Measurements from ENCODE around the gene PDGFA.

Gene PDGFA

DNA sequence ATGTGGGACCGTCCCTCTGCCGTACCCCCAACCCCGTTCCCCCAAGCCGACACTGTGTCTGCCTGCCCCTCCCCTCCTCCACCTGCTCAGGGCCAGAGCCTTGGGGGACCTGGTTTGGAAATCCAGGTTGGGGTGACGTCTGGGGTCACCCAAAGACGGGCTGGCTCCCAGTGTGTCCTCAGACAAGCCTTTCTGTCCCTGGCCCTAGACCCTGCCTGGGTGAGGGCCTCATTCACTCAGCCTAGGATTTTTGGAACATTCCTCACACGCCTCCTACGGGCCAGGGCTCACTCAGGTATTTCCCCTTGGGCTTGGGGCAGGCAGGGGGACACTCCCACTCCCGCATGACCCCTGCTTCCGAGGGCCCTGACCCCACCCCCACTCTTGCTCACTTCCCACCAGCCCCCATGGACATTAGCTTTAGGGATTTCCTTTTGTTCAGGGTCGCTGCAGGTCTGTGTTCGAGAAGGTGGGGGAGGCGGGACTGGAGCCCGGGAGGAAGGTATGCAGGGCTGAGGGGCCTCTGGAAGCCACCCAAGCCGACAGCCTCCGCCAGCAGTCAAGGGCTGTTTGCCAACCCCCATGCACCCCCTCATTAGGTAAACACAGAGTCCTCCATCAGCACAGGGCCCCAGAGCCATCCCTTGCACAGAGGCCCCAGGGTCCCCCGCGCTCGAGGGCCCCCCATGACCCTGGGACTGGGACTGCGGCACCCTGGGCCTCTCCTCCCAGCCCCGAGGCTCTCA is 35.1 kb downstream of the PDGFA start:
- Histone ChIP-seq H3K36me3 (ENCODE audit: control insufficient read depth, insufficient read depth, low read length) (no peaks in the 10 kb centered on the region), H3K27ac (ENCODE audit: low read length) (no peak overlapping the region), H3K9me3 (ENCODE audit: control insufficient read depth, insufficient read depth, low read length) (no peaks in the 10 kb centered on the region), H3K4me1 (ENCODE audit: control insufficient read depth, insufficient read depth, low read length) (0 out of 2 replicates have a peak, but pooled peaks cover 4% of the 10 kb centered on the region), H3K4me3 (ENCODE audit: low read length) (no peak overlapping the region), H3K27me3 (ENCODE audit: control insufficient read depth, insufficient read depth, low read length) (no peaks in the 10 kb centered on the region)
- no peak for DNase-seq (ENCODE audit: low read depth, low spot score)
- no CpG with 5 or more reads among the region's 21 CpGs for WGBS (ENCODE audit: insufficient coverage, insufficient read length)

DNA sequence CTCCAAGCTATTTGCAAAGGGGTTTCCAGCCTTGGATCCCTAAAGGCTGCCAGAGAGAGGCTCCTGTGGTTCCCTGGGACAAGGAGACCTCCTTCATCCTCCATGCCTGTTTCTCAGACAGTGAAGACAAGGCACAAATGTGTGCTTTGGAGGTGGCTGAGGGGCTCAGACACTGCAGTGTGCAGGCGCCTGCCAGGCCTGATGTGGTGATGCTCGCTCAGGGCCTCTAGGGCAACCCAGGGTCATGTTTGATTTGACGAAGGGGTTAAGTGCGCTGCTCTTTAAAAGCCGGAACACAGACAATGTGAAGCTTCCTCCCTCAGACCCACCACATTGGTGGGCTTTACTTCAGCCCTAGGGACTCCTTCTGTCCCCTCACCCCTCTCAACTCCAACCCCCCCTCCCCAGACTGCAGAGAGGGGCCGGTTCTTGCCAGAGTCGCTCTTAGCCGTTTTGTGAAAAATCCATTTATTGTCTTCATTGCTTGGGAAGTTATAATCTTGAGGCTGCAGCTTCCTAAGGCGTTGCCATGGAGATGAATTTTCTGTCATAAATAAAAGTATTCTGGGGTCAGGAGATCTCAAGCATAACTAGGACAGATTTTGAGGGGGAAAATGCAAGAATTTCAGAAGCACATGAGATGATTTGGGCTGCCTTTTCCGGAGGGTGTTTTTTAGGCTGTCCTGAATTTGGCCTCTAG is 35.8 kb downstream of the PDGFA start:
- H3K27me3 ChIP-seq (ENCODE audit: control insufficient read depth, insufficient read depth, low read length), result no peaks in the 10 kb centered on the region; the same call in 1 of the 2 replicates
- no peaks in the 10 kb centered on the region for H3K36me3 ChIP-seq (ENCODE audit: control insufficient read depth, insufficient read depth, low read length)
- H3K9me3 ChIP-seq (ENCODE audit: control insufficient read depth, insufficient read depth, low read length), result no peaks in the 10 kb centered on the region
- DNase-seq (ENCODE audit: low read depth, low spot score), result no peak
- H3K4me3 ChIP-seq (ENCODE audit: low read length), result no peak overlapping the region
- H3K4me1 ChIP-seq (ENCODE audit: control insufficient read depth, insufficient read depth, low read length), result 0 out of 2 replicates have a peak, but pooled peaks cover 4% of the 10 kb centered on the region
- H3K27ac ChIP-seq (ENCODE audit: low read length), result no peak overlapping the region
- no CpG with 5 or more reads among the region's 10 CpGs for WGBS (ENCODE audit: insufficient coverage, insufficient read length)

- H3K27ac ChIP-seq (ENCODE audit: low read length), result no peak overlapping the region
- H3K27me3 ChIP-seq (ENCODE audit: control insufficient read depth, insufficient read depth, low read length), result no peaks in the 10 kb centered on the region; the same call in 1 of the 2 replicates
- 100% methylated on average over 1 of the region's 1 CpG for WGBS (ENCODE audit: insufficient coverage, insufficient read length)
- no peak for DNase-seq (ENCODE audit: low read depth, low spot score)
- H3K9me3 ChIP-seq (ENCODE audit: control insufficient read depth, insufficient read depth, low read length), result no peaks in the 10 kb centered on the region
- H3K4me1 ChIP-seq (ENCODE audit: control insufficient read depth, insufficient read depth, low read length), result 0 out of 2 replicates have a peak, but pooled peaks cover 4% of the 10 kb centered on the region
- H3K36me3 ChIP-seq (ENCODE audit: control insufficient read depth, insufficient read depth, low read length), result no peaks in the 10 kb centered on the region
- no peak overlapping the region for H3K4me3 ChIP-seq (ENCODE audit: low read length)
Observed at GRCh38 chr7:482521-483083, 37.0 kb downstream of the PDGFA start.

DNA sequence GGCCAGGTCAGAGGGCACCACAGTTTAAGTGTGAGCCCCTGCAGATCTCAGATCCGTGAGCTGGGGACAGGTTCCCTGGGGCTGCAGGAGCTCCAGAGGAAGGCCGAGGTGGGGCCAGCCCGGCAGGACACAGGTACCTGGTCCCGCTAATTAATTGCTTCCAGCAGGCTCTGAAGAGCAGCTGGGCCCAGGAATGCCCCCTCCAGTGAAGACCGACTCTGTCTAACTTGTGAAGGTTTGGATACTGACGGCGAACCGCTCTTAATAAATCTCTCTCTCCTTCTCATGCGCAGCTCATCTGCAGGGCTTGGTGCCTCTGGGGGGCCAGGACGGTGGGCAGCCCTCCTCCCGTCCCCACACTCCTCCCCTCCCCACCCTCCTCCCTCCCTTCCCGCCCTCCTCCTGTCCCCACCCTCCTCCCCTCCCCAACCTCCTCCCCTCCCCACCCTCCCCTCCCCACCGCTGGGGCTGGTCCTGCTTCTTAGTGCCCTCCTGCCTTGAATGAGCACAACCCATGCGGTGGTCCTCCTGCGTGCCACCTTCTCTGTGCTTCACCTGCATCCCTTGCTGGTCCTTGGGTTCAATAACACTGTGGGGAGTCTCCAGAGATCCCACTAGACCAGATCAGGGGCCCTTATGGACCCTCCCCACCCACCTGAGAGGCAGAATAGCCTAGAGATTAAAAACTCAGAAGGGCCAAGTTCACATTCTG is 38.3 kb downstream of the PDGFA start:
- 0 out of 2 replicates have a peak, but pooled peaks cover 4% of the 10 kb centered on the region for H3K4me1 ChIP-seq (ENCODE audit: control insufficient read depth, insufficient read depth, low read length)
- no peak overlapping the region for H3K27ac ChIP-seq (ENCODE audit: low read length)
- no CpG with 5 or more reads among the region's 15 CpGs for WGBS (ENCODE audit: insufficient coverage, insufficient read length)
- H3K4me3 ChIP-seq (ENCODE audit: low read length), result no peak overlapping the region
- H3K9me3 ChIP-seq (ENCODE audit: control insufficient read depth, insufficient read depth, low read length), result no peaks in the 10 kb centered on the region
- no peaks in the 10 kb centered on the region; the same call in 1 of the 2 replicates for H3K27me3 ChIP-seq (ENCODE audit: control insufficient read depth, insufficient read depth, low read length)
- DNase-seq (ENCODE audit: low read depth, low spot score), result no peak
- H3K36me3 ChIP-seq (ENCODE audit: control insufficient read depth, insufficient read depth, low read length), result no peaks in the 10 kb centered on the region

DNA sequence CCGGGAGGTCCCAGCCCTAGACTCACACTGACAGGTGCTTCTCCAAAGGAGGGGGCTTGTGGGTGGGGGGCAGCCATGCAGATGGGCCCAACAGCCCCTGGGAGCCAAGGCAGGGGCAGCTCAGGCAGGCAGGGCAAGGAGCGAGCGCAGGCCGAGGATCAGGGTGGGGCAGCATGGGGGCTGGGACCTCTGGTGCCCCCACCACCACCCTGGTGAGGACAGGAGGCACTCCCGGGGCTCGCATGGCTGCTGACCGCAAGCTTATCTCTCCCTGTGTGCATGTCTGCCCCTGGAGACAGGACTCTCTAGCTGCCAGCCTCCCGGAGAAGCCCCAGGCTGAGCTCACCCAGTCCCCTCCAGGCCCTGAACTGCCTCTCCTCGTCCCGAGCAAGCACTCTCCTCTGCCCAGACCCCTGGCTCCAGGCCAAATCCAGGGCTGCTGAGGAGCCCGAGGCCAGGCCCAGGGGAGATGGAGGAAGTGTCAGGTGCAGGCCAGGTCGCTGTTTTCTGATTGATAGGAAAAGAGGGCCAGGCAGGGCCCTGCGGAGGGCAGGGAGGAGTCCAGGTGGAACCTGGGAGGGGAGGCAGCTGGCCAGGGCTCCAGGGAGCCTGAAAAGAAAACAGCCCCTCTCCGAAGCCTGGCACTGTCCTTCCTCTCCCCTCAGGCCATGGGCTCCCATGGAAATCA is 39.0 kb downstream of the PDGFA start:
- no peak for DNase-seq (ENCODE audit: low read depth, low spot score)
- Histone ChIP-seq H3K36me3 (ENCODE audit: control insufficient read depth, insufficient read depth, low read length) (no peaks in the 10 kb centered on the region), H3K9me3 (ENCODE audit: control insufficient read depth, insufficient read depth, low read length) (no peaks in the 10 kb centered on the region), H3K4me3 (ENCODE audit: low read length) (no peak overlapping the region), H3K4me1 (ENCODE audit: control insufficient read depth, insufficient read depth, low read length) (0 out of 2 replicates have a peak, but pooled peaks cover 4% of the 10 kb centered on the region), H3K27ac (ENCODE audit: low read length) (no peak overlapping the region), H3K27me3 (ENCODE audit: control insufficient read depth, insufficient read depth, low read length) (no peaks in the 10 kb centered on the region; the same call in 1 of the 2 replicates)
- no CpG with 5 or more reads among the region's 14 CpGs for WGBS (ENCODE audit: insufficient coverage, insufficient read length)

GRCh38 chr7:479948-480499 is 39.6 kb downstream of the PDGFA start:
- H3K27me3 ChIP-seq (ENCODE audit: control insufficient read depth, insufficient read depth, low read length), result no peaks in the 10 kb centered on the region; the same call in 1 of the 2 replicates
- H3K4me3 ChIP-seq (ENCODE audit: low read length), result no peak overlapping the region
- no peaks in the 10 kb centered on the region for H3K9me3 ChIP-seq (ENCODE audit: control insufficient read depth, insufficient read depth, low read length)
- WGBS (ENCODE audit: insufficient coverage, insufficient read length), result no CpG with 5 or more reads among the region's 15 CpGs
- no peak for DNase-seq (ENCODE audit: low read depth, low spot score)
- no peak overlapping the region for H3K27ac ChIP-seq (ENCODE audit: low read length)
- H3K4me1 ChIP-seq (ENCODE audit: control insufficient read depth, insufficient read depth, low read length), result 0 out of 2 replicates have a peak, but pooled peaks cover 2% of the 10 kb centered on the region
- no peaks in the 10 kb centered on the region for H3K36me3 ChIP-seq (ENCODE audit: control insufficient read depth, insufficient read depth, low read length)

GRCh38 chr7:479115-479947 is 40.3 kb downstream of the PDGFA start:
- Histone ChIP-seq H3K27ac (ENCODE audit: low read length) (no peak overlapping the region), H3K27me3 (ENCODE audit: control insufficient read depth, insufficient read depth, low read length) (no peaks in the 10 kb centered on the region; the same call in 1 of the 2 replicates), H3K36me3 (ENCODE audit: control insufficient read depth, insufficient read depth, low read length) (no peaks in the 10 kb centered on the region), H3K4me3 (ENCODE audit: low read length) (no peak overlapping the region), H3K4me1 (ENCODE audit: control insufficient read depth, insufficient read depth, low read length) (no peaks in the 10 kb centered on the region), H3K9me3 (ENCODE audit: control insufficient read depth, insufficient read depth, low read length) (no peaks in the 10 kb centered on the region)
- DNase-seq (ENCODE audit: low read depth, low spot score), result no peak
- WGBS (ENCODE audit: insufficient coverage, insufficient read length), result no CpG with 5 or more reads among the region's 20 CpGs

- no peak for DNase-seq (ENCODE audit: low read depth, low spot score)
- WGBS (ENCODE audit: insufficient coverage, insufficient read length), result no CpG with 5 or more reads among the region's 17 CpGs
- no peaks in the 10 kb centered on the region; the same call in 1 of the 2 replicates for H3K27me3 ChIP-seq (ENCODE audit: control insufficient read depth, insufficient read depth, low read length)
- no peaks in the 10 kb centered on the region for H3K4me1 ChIP-seq (ENCODE audit: control insufficient read depth, insufficient read depth, low read length)
- H3K9me3 ChIP-seq (ENCODE audit: control insufficient read depth, insufficient read depth, low read length), result no peaks in the 10 kb centered on the region
- no peak overlapping the region for H3K27ac ChIP-seq (ENCODE audit: low read length)
- H3K36me3 ChIP-seq (ENCODE audit: control insufficient read depth, insufficient read depth, low read length), result no peaks in the 10 kb centered on the region
- no peak overlapping the region for H3K4me3 ChIP-seq (ENCODE audit: low read length)
Observed at GRCh38 chr7:477626-478220, 41.9 kb downstream of the PDGFA start.
